COR-L47 (cell line): ENCODE data around the gene LDLRAP1.

ENCODE experiments used
- DNase-seq: peaks from one replicate; lab custom pipeline; 2025; lab: John Stamatoyannopoulos, UW

LDLRAP1 gene

DNA sequence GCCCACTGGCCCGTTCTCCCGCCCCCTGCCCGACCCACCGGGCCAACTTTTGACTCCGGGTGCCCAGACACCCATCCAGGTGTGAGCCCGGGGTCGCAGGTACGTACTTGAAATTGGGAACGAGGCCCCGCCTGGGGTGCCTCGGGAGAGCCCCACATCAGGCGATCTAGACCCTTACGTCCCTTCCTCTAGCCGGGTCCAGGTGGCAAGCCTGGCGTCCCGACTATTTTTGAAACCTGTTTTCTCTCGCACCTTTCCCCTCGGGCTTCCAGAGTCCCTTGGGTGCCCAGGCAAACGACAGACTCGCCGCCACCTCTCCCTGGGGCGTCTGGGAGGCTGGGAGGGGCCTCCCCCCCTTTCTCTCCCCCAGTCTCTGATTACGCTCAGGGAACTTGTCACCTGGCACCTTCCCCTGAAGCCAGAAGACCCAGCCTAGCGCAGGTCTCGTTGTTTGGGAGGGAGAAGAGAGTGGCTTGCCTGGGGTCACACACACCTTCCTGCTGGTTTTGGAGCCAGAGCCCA is 898 bp downstream of the LDLRAP1 start:
- no peak for DNase-seq

DNA sequence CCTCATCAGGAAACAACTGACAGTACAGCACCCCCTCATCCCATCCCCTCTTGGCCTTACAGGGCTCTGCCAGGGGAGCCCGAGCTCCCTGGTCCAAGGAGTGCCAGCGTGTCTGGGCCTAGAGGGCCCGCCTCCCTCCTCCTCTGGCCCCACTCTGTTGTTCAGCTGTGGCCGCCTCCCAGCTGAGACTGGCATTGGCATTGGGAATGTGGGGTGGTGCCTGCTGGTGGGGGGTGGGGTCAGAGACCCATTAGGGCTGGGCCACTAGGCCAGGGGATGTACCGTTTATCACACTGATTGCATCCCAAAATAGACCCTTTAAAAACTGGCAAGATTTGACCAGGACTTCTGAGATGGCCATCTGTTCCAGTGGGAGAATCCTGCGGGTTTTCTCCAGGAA is 1.4 kb downstream of the LDLRAP1 start:
- DNase-seq = no peak

DNA sequence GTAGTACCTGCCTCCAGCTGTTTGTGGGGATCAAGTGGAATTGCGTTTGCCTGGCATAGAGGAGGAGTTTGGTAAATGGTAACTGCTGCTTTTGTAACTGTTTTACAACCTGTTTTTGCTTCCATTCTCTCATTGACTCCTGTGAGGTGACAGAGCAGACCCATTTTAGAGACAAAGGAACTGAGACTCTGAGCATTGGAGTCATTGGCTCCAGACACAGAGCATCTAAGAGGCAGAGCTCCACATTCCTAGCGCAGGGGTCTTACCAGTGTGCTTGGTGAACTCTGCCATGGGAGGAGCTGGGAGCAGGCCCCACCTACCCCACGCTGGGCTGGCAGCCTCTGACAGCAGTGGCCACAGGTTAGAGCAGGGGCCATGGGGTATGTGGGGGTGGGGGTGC is 2.4 kb downstream of the LDLRAP1 start:
- DNase-seq = no peak

DNA sequence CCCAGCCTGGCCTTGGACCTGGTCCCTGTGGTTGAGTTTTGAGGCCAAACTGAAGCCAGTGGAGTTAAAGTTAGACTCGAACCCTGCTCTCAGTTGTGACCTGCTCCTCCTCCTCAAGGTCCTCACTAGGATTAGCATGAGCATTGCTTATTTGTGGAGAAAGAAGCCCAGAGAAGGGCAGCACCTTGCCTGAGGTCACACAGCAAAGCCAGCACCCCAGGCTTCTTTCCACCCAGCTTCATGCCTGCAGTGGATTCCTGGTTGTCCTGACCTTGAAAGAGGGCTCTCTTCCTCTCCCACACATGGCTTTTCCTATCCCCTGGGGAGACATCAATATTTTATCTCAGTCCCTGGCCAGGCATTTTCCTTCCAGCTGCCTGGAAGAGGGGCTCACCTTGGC is 2.8 kb downstream of the LDLRAP1 start:
- no peak for DNase-seq

DNA sequence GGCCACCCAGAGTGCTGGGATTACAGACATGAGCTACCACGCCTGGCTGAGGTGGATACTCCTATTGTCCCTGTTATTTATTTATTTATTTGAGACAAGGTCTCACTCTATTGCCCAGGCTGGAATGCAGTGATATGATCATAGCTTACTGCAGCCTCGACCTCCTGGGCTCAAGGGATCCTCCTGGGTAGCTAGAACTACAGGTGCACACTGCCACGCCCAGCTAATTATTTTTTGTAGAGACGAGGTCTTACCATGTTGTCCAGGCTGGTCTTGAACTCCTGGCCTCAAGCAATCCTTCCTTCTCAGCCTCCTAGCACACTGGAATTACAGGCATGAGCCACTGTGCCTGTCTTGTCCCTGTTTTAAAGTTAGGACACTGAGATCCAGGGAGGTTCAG is 5.2 kb downstream of the LDLRAP1 start:
- DNase-seq = no peak

DNA sequence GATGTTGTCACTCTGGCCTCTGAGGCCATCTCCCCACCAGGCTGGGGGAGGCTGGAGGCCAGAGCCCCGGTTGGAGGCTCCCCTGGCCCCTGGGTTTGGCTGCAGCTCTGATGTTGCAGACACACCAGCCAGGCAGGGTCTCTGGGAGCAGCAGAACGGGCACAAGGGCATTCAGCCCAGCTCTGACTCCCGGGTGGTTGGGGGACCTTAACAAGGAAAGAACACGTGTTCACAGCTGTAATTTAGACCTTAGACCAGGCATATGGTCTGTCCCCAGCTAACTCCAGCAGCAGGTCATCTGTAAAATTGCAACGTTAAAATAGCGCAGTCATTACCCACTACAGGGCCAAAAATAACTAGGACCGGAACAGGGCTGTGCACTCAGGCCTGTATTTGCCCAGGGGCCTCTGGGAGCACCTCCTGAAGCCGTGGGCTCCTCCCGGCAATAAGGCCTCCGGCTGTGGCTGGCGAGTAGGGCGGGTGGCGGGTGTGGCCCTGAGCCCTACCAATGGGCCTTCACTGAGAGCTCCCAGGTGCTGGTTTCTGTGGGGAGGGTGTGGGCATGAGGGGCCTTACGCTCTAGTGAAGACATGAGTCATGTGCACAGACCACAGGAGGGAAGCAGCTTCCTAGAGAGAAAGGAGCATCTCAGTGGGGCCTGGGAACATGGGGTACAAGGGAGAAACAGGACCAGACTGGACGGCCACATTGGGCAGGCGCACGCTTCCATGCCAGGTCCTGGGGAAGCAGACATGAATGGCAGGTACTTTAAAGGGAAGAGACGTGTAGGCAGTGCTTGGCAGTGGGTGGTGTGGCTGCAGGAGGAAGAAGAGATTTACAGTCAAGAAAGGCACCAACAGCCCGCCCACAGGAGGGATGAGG is 6.1 kb downstream of the LDLRAP1 start:
- DNase-seq = no peak

DNA sequence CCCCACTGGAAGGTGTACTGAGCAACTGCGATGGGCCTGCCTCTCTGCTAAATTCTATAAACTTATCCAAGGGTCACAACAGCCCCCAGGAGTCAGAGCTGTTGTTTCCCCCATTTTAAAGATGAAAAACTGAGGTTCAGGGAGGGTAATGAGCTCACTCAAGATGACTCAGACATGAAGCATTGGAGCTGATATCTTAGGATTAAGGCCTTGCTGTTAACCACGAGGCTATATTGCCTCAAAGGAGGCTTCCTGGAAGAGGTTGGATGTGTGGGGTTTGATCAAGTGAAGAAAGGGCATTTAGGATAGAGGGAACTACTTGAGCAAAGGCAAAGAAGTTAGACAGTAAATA is 6.7 kb downstream of the LDLRAP1 start:
- DNase-seq = no peak

DNA sequence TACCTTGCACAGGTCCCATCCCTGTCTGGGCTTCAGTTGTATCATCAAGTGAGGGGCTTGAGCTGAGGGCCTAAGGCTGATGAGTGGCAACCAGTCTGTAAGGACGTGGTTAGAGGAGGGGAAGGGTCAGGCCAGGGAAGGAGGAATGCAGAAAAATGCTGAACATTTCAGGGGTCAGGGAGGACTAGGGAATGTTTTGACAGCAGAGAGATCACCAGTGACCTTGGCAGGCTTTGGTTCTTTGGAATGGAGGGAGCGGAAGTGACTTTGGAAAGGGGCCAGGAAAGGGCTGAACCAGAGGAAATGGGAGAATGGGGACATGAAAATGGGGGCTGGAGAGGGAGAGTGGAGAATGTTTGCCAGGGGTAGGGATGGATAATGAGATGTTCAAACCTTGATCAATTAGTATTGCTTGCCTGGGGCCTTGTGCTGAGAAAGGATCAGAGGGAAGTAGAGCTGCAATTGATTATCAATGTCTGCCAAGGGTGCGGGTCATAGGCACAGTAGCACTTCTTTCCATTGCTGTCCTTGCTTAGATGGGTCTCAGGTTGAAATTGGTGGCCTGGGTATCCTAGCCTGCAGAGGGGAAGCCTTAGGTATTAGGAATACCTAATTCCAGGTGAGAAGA is 7.4 kb downstream of the LDLRAP1 start:
- no peak for DNase-seq

DNA sequence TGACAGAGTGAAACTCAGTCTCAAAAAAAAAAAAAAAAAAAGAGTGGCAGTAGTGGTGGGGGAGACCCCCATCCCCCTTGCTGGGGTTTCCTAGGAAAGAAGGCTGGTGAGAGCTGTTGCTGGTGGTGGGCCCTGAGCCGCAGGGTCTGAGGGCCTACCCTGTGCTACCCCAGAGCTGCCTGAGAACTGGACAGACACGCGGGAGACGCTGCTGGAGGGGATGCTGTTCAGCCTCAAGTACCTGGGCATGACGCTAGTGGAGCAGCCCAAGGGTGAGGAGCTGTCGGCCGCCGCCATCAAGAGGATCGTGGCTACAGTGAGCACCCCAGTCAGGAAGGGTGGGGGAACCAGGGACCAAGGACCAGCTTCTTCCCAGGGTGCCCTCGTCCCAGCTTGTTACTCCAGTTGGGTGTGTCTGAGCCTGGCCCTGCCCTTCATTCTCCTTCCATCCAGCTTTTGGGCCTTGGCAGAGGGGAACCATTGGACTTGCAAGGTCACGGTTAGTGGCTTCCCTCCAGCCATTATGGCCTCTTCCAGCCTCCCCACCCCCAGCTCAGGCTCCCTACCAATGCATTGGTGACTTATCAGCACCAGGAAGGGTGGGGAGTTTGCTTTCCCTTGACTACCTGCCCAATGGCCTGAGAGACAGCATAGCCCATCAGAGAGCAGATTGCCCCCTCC is 10.5 kb downstream of the LDLRAP1 start:
- DNase-seq = no peak

DNA sequence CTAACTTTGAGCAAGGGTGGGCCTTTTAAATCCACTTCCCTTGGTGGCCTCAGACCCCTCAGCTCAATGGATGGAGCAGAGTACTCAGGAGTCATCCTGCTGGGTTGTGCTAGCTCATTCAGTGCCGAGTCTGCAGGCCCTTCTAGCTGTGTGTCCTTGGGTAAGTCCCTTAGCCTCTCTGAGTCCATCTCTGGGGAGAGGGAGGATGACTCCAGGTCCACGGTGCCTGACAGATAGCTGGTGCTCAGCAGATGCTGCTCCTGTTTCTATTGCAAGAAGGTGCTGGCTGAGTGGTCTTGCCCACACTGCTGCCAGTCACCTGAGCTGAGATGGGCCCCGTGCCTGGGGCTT is 11.0 kb downstream of the LDLRAP1 start:
- no peak for DNase-seq

DNA sequence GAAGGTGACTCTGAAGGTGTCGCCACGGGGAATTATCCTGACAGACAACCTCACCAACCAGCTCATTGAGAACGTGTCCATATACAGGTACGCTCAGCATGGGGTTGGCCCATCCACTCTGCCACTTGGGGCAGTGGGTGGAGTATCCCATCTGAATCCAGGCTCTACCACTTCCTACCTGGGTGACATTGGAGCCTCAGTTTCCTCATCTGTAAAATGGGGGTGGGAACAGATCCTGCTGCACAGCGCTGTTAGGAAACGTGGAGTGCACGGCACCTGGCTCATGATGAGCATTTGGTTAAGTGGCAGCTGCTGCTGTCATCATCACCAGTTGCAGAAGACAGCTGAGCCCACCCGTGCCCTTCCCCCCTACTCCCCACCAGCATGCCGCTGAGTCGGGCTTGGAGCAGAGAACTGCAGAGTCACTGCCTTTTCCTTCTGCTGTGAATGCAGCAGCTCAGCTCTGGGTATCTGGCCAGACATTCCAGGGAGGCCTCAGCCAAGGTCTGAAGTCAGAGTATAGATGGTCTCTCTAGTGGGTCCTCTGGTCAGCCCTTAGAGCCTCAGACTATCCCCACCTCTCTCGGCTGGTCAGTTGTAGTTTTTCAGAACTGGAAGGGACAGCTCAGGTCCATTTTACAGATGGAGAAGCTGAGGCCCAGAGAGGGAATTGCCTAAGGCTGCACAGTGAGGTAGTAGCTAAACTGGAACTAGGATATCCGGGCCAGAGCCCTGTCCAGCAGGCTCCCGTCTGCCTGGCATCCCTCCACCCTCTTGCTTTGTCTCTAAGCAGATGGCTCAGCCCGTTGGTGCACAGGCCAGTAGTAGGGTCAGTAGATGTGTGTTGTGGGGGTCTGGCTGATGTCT is 11.7 kb downstream of the LDLRAP1 start:
- no peak for DNase-seq

DNA sequence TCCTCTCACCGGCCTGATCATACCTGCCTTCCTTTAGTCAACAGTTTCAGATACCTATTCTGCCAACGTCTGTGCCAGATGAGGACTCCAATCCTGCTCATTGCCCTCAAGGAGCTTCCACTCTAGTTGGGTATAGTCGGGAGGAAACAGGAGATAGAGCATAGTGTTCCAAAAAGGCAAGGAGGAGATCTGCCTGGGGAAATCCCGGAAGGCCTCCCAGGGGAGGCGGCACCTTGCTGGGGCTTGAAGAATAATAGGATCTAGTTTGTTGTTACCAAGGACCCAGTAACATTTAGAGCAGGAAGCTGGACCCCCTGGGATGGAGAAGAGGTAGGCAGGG is 12.3 kb downstream of the LDLRAP1 start:
- no peak for DNase-seq

DNA sequence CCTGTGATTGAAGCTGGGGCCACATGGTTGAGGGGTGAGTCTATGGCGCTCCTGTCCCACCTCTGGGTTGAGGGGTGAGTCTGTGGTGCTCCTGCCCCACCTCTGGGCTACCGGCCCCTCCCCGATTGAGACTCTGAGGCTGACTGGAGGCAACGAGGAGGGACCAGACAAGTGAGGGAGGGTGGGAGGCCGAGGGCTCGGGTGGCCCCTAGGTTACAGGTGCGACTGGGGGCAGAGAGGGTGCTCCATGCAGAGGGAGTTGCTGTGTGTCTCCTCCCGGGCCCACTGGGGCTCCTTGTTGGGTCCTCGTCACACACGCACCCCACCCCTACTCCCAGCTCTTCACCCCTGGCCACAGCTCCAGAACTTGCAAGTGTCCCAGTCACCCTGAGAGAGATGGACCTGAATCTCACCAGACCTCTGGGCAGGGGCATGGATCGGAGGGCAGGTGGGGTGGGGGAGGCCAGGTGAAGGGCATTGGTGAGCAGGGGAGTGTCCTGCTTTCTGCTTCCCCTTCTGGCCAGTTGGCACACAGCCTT is 12.8 kb downstream of the LDLRAP1 start:
- DNase-seq = no peak

DNA sequence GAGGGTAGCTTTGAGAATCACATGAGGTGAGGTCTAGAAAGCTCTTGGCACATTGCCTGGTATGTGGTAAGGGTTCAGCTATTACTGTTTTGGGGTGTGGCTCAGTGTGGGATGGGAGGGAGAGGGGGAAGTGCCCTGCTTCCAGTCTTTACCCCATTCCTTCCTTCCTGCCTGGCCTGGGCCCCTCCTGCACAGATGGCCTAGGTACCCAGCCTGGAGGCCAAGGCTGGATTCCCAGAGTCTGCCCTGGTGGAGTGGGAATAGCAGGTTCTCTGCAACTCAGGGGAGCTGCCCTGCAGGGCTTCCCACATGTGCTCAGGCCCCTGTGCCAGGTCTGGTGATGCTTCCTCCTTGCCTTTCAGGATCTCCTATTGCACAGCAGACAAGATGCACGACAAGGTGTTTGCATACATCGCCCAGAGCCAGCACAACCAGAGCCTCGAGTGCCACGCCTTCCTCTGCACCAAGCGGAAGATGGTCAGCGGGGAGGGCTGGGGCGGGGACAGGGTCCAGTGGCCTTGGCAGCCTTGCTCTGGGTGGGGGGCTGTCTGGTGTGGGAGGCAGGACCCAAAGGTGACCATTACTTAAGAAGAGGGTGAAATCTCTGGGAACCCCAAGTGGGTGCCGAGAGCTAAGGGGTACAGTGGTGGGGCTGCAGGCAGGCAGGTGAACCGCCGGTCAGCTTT is 13.5 kb downstream of the LDLRAP1 start:
- DNase-seq = no peak

DNA sequence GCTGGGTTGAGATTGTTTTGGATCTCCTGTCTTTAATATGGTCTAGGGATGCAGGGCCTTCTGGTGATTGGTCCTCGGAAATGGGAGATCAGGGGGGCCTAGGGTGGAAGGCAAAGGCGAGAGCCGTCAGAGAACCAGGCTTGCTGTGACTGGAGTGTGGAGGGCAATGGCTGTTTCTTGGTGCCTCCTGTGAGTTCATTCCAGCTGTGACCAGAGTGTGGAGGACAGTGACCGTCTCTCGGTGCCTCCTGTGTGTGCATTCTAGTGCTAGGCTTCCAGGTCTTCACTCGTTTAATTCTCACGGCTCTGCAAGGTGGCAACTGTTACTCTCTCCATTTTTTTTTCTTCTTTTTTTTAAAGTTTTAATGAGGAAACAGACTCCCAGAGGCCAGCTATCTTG is 14.1 kb downstream of the LDLRAP1 start:
- DNase-seq = no peak

DNA sequence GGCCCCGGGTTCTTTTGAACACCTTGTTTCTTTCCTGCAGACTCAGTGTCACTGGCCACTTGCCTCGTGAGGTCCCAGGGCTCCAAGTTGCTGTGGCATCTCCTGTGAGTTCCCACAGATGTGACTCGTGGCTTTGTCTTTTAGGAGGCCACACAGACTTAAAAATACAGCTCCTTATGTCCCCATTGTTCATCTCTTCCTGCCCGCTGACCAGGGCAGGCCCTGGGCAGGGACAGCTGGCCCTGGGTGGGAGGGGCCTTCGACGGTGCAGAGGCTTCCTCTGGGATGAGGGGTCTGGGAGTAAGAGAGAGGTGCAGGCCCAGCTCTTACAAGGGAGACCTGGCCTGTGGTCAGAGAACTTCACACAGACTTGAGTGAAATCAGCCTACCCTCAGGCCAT is 15.6 kb downstream of the LDLRAP1 start:
- no peak for DNase-seq

DNA sequence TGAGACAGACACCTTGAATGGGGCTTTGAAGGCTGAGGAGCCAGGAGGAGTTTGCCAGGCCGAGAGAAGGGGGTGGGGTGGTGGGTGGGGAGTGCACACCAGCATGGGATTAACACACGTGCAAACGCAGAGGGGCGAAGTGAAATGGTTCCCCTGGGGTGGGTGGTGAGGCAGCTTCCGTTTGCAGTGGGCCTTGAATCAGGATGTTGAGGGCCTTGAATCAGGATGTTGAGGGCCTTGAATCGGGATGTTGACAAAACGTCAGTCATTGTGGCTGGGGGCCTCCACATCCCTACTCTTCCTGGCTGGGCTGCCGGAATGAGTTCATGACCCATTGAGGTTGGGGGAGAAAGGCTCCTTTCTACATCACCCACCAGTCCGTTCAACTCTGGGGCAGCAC is 16.6 kb downstream of the LDLRAP1 start:
- DNase-seq = no peak

DNA sequence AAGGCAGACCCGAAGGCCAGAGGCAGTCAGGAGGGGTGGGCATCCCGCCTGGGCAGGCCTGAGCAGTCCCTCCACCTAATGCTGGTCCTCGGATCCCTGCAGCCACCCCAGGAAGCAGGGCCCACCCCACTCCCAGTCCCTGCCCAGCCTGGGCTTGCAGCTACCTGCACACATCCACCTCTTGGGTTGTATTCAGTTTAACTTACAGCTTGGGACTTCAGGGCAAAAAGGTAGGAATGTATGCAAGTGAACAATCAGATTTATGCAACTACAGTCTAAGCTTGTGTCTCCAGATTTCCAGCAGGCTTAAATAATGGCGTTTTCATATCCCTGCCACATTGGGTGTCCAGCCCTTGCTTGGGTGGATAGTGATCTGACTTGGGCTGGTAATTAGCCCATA is 17.4 kb downstream of the LDLRAP1 start:
- no peak for DNase-seq

DNA sequence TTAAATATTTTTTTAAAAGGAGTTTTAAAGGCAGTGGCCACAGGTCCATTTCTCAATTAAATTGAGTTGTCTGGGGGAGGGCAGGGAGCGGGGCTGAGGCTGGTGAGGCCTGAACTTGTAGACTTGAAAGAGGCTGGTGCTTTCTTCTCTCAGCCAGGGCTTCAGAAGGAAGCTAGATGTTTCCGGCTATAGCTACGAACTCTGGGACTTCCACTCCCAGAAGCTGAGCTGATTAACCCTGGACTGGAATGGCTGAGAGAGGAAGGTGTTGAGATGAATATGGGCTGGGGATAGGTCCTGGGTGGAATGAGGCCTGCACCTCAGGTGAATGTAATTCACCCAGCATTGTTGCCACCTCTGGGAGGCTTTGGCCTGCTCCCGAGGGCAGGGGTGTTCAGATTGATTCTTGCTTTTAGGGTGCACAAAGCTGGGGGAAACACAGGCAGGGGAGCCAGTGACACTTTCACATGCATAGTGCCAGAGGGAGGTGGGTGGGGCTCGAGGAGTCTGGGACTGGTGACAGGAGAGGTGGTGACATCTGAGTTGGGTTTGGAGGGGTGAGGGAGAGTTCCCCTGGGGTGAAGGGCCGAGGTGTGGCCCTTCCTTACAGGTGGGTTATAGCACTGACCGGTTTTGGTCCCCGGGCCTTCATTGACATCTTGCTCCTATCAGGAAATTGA is 18.2 kb downstream of the LDLRAP1 start:
- no peak for DNase-seq

DNA sequence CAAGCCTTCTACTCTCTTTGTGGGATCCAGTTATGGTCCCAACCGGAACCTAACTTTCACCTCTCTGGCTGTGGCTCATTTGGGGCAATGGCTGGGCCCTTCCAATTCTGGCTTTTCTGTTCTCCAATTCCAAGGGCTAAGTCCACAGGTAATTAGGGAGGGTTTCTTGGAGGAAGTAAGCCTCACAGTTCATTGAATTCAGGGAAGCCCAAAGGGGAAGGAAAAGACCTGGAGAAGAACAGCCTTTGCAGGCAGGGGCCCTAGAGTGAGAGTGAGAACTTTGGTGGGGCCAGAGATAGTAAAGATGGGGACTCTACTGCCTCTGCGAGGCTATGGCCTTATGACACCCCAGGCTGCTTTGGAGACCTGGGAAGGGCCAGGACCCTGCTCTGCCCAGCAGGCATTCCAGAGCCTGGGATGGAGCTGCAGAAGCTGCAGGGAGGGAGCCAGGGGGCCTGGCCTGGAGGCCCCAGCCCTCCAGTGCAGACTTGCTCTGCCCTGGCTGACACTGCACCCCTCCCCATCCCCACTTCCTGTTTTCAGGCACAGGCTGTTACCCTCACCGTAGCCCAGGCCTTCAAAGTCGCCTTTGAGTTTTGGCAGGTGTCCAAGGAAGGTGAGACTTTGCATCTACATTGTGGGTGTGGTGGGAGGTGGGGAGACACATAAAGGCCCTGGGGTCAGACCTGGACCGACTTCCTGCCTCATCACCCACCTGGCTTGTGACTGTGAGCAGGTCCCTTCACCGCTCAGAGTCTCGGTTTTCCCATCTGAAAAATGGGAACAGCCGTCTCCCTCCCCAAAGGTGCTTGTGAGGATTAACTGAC is 18.9 kb downstream of the LDLRAP1 start:
- no peak for DNase-seq
